ENCODE data around the gene HHIP.

HHIP gene

DNA sequence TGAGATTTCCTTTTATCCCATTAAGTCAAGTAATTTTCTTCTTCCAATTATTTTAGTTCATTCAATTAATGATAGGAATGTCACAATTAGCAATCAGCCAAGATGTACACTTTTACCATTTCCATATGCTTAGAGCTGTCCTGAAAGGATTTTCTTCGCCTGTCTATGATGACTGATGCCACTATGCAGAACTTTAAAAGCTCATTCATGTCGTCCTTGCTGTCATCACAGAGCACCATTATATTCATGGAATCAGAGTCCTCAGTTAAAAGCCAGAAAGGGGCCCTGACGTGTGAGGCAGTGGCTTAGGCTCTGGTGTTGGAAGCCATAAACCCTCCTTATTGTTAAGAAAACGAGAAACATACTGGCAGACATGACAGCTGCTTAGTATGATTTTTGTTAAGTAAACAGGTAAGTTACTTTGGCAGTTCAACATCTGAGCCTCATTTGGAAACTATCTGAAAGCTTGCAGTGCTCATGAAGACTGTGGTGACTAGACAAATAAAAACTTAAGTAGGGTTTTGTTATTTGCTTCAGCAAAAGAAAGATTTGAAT, 73.1 kb downstream of the HHIP start:
- Histone ChIP-seq H3K27me3 (ENCODE audit: control insufficient read depth in 2 of 2, insufficient read depth in 2 of 2, low read length in 2 of 2) (no peaks in the 10 kb centered on the region), H3K36me3 (ENCODE audit: control insufficient read depth in 2 of 2, insufficient read depth in 2 of 2, low read length in 2 of 2) (no peaks in the 10 kb centered on the region), H3K4me3 (ENCODE audit: low read length in 2 of 2) (no peak overlapping the region), H3K4me1 (ENCODE audit: control insufficient read depth in 2 of 2, insufficient read depth in 2 of 2, low read length in 2 of 2) (no peaks in the 10 kb centered on the region), H3K27ac (ENCODE audit: low read depth in 2 of 2, low read length in 2 of 2) (no peak overlapping the region), H3K9me3 (ENCODE audit: control insufficient read depth in 2 of 2, low read length in 2 of 2) (no peaks in the 10 kb centered on the region), H3K9ac (ENCODE audit: low read depth in 1 of 2, low read length in 2 of 2) (no peak overlapping the region)

- Histone ChIP-seq H3K4me3 (ENCODE audit: low read length in 2 of 2) (no peak overlapping the region), H3K27me3 (ENCODE audit: control insufficient read depth in 2 of 2, insufficient read depth in 2 of 2, low read length in 2 of 2) (no peaks in the 10 kb centered on the region), H3K9me3 (ENCODE audit: control insufficient read depth in 2 of 2, low read length in 2 of 2) (no peaks in the 10 kb centered on the region), H3K27ac (ENCODE audit: low read depth in 2 of 2, low read length in 2 of 2) (no peak overlapping the region), H3K36me3 (ENCODE audit: control insufficient read depth in 2 of 2, insufficient read depth in 2 of 2, low read length in 2 of 2) (no peaks in the 10 kb centered on the region), H3K9ac (ENCODE audit: low read depth in 1 of 2, low read length in 2 of 2) (no peak overlapping the region), H3K4me1 (ENCODE audit: control insufficient read depth in 2 of 2, insufficient read depth in 2 of 2, low read length in 2 of 2) (no peaks in the 10 kb centered on the region)
Observed at GRCh38 chr4:144720491-144720890, 74.5 kb downstream of the HHIP start.

DNA sequence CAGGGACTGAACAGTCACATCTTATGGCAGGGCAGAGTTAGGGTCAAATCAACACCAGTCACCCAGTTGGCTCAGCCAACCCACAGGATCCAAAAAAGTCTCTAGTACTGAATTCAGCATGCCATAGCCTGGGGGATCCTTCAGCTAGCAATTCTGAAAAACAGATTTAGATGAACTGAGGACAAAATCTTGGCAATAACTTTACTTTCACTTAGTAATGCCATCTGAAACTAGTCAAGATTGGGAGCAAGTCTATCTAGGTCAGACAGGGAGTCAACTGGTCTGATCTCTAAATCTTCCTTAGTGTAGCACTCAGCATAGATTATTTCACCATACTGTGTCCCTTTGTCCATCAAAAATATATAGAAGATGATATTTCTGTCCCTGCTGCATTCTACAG, 76.0 kb downstream of the HHIP start:
- Histone ChIP-seq H3K36me3 (ENCODE audit: control insufficient read depth in 2 of 2, insufficient read depth in 2 of 2, low read length in 2 of 2) (no peaks in the 10 kb centered on the region), H3K4me3 (ENCODE audit: low read length in 2 of 2) (no peak overlapping the region), H3K9me3 (ENCODE audit: control insufficient read depth in 2 of 2, low read length in 2 of 2) (no peaks in the 10 kb centered on the region), H3K27me3 (ENCODE audit: control insufficient read depth in 2 of 2, insufficient read depth in 2 of 2, low read length in 2 of 2) (no peaks in the 10 kb centered on the region), H3K27ac (ENCODE audit: low read depth in 2 of 2, low read length in 2 of 2) (no peak overlapping the region), H3K4me1 (ENCODE audit: control insufficient read depth in 2 of 2, insufficient read depth in 2 of 2, low read length in 2 of 2) (no peaks in the 10 kb centered on the region), H3K9ac (ENCODE audit: low read depth in 1 of 2, low read length in 2 of 2) (no peak overlapping the region)

GRCh38 chr4:144723471-144723870, 77.5 kb downstream of the HHIP start:
- Histone ChIP-seq H3K4me1 (ENCODE audit: control insufficient read depth in 2 of 2, insufficient read depth in 2 of 2, low read length in 2 of 2) (no peaks in the 10 kb centered on the region), H3K27me3 (ENCODE audit: control insufficient read depth in 2 of 2, insufficient read depth in 2 of 2, low read length in 2 of 2) (no peaks in the 10 kb centered on the region), H3K27ac (ENCODE audit: low read depth in 2 of 2, low read length in 2 of 2) (no peak overlapping the region), H3K4me3 (ENCODE audit: low read length in 2 of 2) (no peak overlapping the region), H3K36me3 (ENCODE audit: control insufficient read depth in 2 of 2, insufficient read depth in 2 of 2, low read length in 2 of 2) (no peaks in the 10 kb centered on the region), H3K9ac (ENCODE audit: low read depth in 1 of 2, low read length in 2 of 2) (no peak overlapping the region), H3K9me3 (ENCODE audit: control insufficient read depth in 2 of 2, low read length in 2 of 2) (no peaks in the 10 kb centered on the region)

- H3K9me3 ChIP-seq (ENCODE audit: control insufficient read depth in 2 of 2, low read length in 2 of 2) = no peaks in the 10 kb centered on the region
- H3K9ac ChIP-seq (ENCODE audit: low read depth in 1 of 2, low read length in 2 of 2) = no peak overlapping the region
- H3K27ac ChIP-seq (ENCODE audit: low read depth in 2 of 2, low read length in 2 of 2) = no peak overlapping the region
- H3K4me1 ChIP-seq (ENCODE audit: control insufficient read depth in 2 of 2, insufficient read depth in 2 of 2, low read length in 2 of 2) = no peaks in the 10 kb centered on the region
- no peak overlapping the region for H3K4me3 ChIP-seq (ENCODE audit: low read length in 2 of 2)
- no peaks in the 10 kb centered on the region for H3K36me3 ChIP-seq (ENCODE audit: control insufficient read depth in 2 of 2, insufficient read depth in 2 of 2, low read length in 2 of 2)
- H3K27me3 ChIP-seq (ENCODE audit: control insufficient read depth in 2 of 2, insufficient read depth in 2 of 2, low read length in 2 of 2) = no peaks in the 10 kb centered on the region
Observed at GRCh38 chr4:144729175-144729574, 83.2 kb downstream of the HHIP start.

DNA sequence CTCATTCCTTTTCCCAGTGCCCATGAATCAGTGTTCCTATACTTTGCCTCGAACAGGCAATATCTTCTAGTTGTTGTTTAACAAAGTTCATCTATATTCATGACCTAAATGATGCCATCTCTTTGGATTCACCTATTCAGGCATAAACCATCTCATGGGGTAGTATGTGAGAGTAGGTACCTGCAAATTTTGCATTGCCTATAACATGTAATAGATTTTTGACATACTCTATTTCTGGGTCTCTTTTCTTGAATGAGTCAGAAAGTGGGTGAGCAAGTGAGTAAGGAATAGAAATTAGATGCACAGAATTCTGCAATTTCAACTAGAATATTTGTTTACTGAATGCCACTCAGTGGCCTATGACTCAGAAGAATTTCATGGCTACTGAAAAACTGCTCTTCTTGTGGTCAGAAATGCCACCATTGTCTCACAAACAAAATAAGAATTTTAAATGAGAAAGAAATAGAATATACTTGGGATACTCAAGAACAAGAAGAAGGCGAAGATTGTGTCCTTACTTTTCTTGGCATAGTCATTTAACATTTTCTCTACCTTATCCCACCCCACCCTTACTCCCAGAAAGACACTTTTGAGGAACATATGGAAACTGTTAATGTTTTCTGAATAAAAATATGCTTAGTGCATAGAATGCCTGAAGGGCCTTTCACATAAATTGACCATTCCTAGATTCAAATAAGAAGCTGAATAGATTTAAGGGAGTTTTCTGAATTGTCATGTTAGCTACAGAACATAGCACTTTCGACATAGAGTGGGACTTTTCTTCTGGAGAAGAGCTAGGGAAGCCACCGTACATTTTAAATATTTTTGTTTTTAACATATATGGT, 86.8 kb downstream of the HHIP start:
- H3K4me3 ChIP-seq (ENCODE audit: low read length in 2 of 2) = no peak overlapping the region
- H3K9ac ChIP-seq (ENCODE audit: low read depth in 1 of 2, low read length in 2 of 2) = no peak overlapping the region
- H3K27me3 ChIP-seq (ENCODE audit: control insufficient read depth in 2 of 2, insufficient read depth in 2 of 2, low read length in 2 of 2) = no peaks in the 10 kb centered on the region
- no peak overlapping the region for H3K27ac ChIP-seq (ENCODE audit: low read depth in 2 of 2, low read length in 2 of 2)
- H3K9me3 ChIP-seq (ENCODE audit: control insufficient read depth in 2 of 2, low read length in 2 of 2) = no peaks in the 10 kb centered on the region
- no peaks in the 10 kb centered on the region for H3K4me1 ChIP-seq (ENCODE audit: control insufficient read depth in 2 of 2, insufficient read depth in 2 of 2, low read length in 2 of 2)
- H3K36me3 ChIP-seq (ENCODE audit: control insufficient read depth in 2 of 2, insufficient read depth in 2 of 2, low read length in 2 of 2) = no peaks in the 10 kb centered on the region

- Histone ChIP-seq H3K4me1 (ENCODE audit: control insufficient read depth in 2 of 2, insufficient read depth in 2 of 2, low read length in 2 of 2) (no peaks in the 10 kb centered on the region), H3K9ac (ENCODE audit: low read depth in 1 of 2, low read length in 2 of 2) (no peak overlapping the region), H3K9me3 (ENCODE audit: control insufficient read depth in 2 of 2, low read length in 2 of 2) (no peaks in the 10 kb centered on the region), H3K27ac (ENCODE audit: low read depth in 2 of 2, low read length in 2 of 2) (no peak overlapping the region), H3K27me3 (ENCODE audit: control insufficient read depth in 2 of 2, insufficient read depth in 2 of 2, low read length in 2 of 2) (no peaks in the 10 kb centered on the region), H3K4me3 (ENCODE audit: low read length in 2 of 2) (no peak overlapping the region), H3K36me3 (ENCODE audit: control insufficient read depth in 2 of 2, insufficient read depth in 2 of 2, low read length in 2 of 2) (no peaks in the 10 kb centered on the region)
Observed at GRCh38 chr4:144733566-144733965, 87.6 kb downstream of the HHIP start.

- Histone ChIP-seq H3K36me3 (ENCODE audit: control insufficient read depth in 2 of 2, insufficient read depth in 2 of 2, low read length in 2 of 2) (no peaks in the 10 kb centered on the region), H3K4me1 (ENCODE audit: control insufficient read depth in 2 of 2, insufficient read depth in 2 of 2, low read length in 2 of 2) (no peaks in the 10 kb centered on the region), H3K9me3 (ENCODE audit: control insufficient read depth in 2 of 2, low read length in 2 of 2) (no peaks in the 10 kb centered on the region), H3K27ac (ENCODE audit: low read depth in 2 of 2, low read length in 2 of 2) (no peak overlapping the region), H3K27me3 (ENCODE audit: control insufficient read depth in 2 of 2, insufficient read depth in 2 of 2, low read length in 2 of 2) (no peaks in the 10 kb centered on the region), H3K4me3 (ENCODE audit: low read length in 2 of 2) (no peak overlapping the region), H3K9ac (ENCODE audit: low read depth in 1 of 2, low read length in 2 of 2) (no peak overlapping the region)
Observed at GRCh38 chr4:144734522-144734921, 88.6 kb downstream of the HHIP start.

DNA sequence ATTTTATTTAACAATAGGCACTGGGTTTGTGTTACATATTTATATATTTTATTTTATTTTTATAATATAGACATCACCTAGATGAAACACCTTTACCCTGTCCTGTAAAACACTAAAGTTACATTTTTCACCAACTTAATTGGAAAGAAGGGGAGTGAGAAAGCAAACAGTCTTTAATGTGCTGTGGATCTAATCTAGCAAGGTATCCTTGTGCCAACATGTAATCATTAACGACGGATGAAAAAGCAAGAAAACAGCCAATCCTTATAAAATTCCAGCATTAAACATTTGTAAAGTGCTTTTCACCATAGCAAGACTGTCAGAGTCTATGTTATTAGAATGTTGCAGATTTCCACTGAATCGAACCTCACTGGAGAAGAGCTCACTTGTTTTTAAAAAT, 92.7 kb downstream of the HHIP start:
- Histone ChIP-seq H3K4me3 (ENCODE audit: low read length in 2 of 2) (no peak overlapping the region), H3K36me3 (ENCODE audit: control insufficient read depth in 2 of 2, insufficient read depth in 2 of 2, low read length in 2 of 2) (no peaks in the 10 kb centered on the region), H3K27me3 (ENCODE audit: control insufficient read depth in 2 of 2, insufficient read depth in 2 of 2, low read length in 2 of 2) (no peaks in the 10 kb centered on the region), H3K4me1 (ENCODE audit: control insufficient read depth in 2 of 2, insufficient read depth in 2 of 2, low read length in 2 of 2) (no peaks in the 10 kb centered on the region), H3K27ac (ENCODE audit: low read depth in 2 of 2, low read length in 2 of 2) (no peak overlapping the region), H3K9ac (ENCODE audit: low read depth in 1 of 2, low read length in 2 of 2) (no peak overlapping the region), H3K9me3 (ENCODE audit: control insufficient read depth in 2 of 2, low read length in 2 of 2) (no peaks in the 10 kb centered on the region)

- H3K4me3 ChIP-seq (ENCODE audit: low read length in 2 of 2) = no peak overlapping the region
- no peak overlapping the region for H3K9ac ChIP-seq (ENCODE audit: low read depth in 1 of 2, low read length in 2 of 2)
- no peaks in the 10 kb centered on the region for H3K27me3 ChIP-seq (ENCODE audit: control insufficient read depth in 2 of 2, insufficient read depth in 2 of 2, low read length in 2 of 2)
- H3K36me3 ChIP-seq (ENCODE audit: control insufficient read depth in 2 of 2, insufficient read depth in 2 of 2, low read length in 2 of 2) = no peaks in the 10 kb centered on the region
- no peaks in the 10 kb centered on the region for H3K4me1 ChIP-seq (ENCODE audit: control insufficient read depth in 2 of 2, insufficient read depth in 2 of 2, low read length in 2 of 2)
- no peak overlapping the region for H3K27ac ChIP-seq (ENCODE audit: low read depth in 2 of 2, low read length in 2 of 2)
- no peaks in the 10 kb centered on the region for H3K9me3 ChIP-seq (ENCODE audit: control insufficient read depth in 2 of 2, low read length in 2 of 2)
Observed at GRCh38 chr4:144739511-144740033, 93.6 kb downstream of the HHIP start.
